Posterior cingulate gyrus (tissue), 11 donors: ENCODE data around the gene HIPK3.
"Not testable (repeated sequence)": the region's sequence is repeated elsewhere in the genome, so short reads cannot be mapped to it uniquely, and the experiment has no call there.

ENCODE experiments used
- DNase-seq, 10 donors: peaks; one replicate each; pipeline versions ENCODE4 v3.0.0 to v3.0.0-alpha.2; 2020 to 2021; ENCODE audit warnings: mixed read lengths in 3 of 10
- intact Hi-C: fragments of 100-400 bp; cut with DNase I; formaldehyde crosslinking; loops from one replicate; pipeline ENCODE4 v1.15.1; 2023

Gene HIPK3

GRCh38 chr11:33294224-33294623, 37.0 kb downstream of the HIPK3 start:
- DNase-seq, result no peak
- intact Hi-C loops, result no loop called here

GRCh38 chr11:33294797-33295196, 37.6 kb downstream of the HIPK3 start:
- intact Hi-C loops, result no loop called here
- DNase-seq, result no peak

- no peak for DNase-seq
- intact Hi-C loops, result no loop called here
These were observed 39.5 kb downstream of the HIPK3 start for GRCh38 chr11:33296695-33297094.

GRCh38 chr11:33303541-33303940, 46.4 kb downstream of the HIPK3 start:
- intact Hi-C loops, result no loop called here
- DNase-seq, result no peak

GRCh38 chr11:33306821-33307220, 49.6 kb downstream of the HIPK3 start:
- DNase-seq, result not testable (repeated sequence)

GRCh38 chr11:33307984-33308383, 50.8 kb downstream of the HIPK3 start:
- intact Hi-C loops, result no loop called here

More at GRCh38 chr11:33306821-33307220, 49.6 kb downstream of the HIPK3 start:
- intact Hi-C loops, result not testable (repeated sequence)

GRCh38 chr11:33309118-33309517, 51.9 kb downstream of the HIPK3 start:
- no peak for DNase-seq
- intact Hi-C loops, result no loop called here

More at GRCh38 chr11:33307984-33308383, 50.8 kb downstream of the HIPK3 start:
- no peak for DNase-seq

GRCh38 chr11:33310720-33311500, 53.7 kb downstream of the HIPK3 start:
- peak in 1 of 10 donors; percentile 29 for DNase-seq
- intact Hi-C loops, result no loop called here

- no peak for DNase-seq
- intact Hi-C loops, result no loop called here
These were observed 54.5 kb downstream of the HIPK3 start for GRCh38 chr11:33311680-33312079.

- no peak for DNase-seq
- intact Hi-C loops, result no loop called here
These were observed 58.6 kb downstream of the HIPK3 start for GRCh38 chr11:33315822-33316221.

- DNase-seq, result no peak
- intact Hi-C loops, result no loop called here
These were observed 60.5 kb downstream of the HIPK3 start for GRCh38 chr11:33317662-33318061.

GRCh38 chr11:33320016-33320813, 63.0 kb downstream of the HIPK3 start:
- intact Hi-C loops, result loop anchor here (10.0 kb wide), 1 partner anchor 355 kb away; no protein-coding TSS in a partner anchor
- no peak for DNase-seq

- DNase-seq, result no peak
- intact Hi-C loops, result loop anchor here (10.0 kb wide), 1 partner anchor 356 kb away; no protein-coding TSS in a partner anchor
These were observed 63.7 kb downstream of the HIPK3 start for GRCh38 chr11:33320814-33321330.

- intact Hi-C loops, result loop anchor here (10.0 kb wide), 1 partner anchor 357 kb away; no protein-coding TSS in a partner anchor
- DNase-seq, result no peak
These were observed 64.2 kb downstream of the HIPK3 start for GRCh38 chr11:33321422-33321821.

- intact Hi-C loops, result loop anchor here (10.0 kb wide), 1 partner anchor 359 kb away; no protein-coding TSS in a partner anchor
These were observed 66.2 kb downstream of the HIPK3 start for GRCh38 chr11:33323421-33323820.

GRCh38 chr11:33324302-33324985, 67.3 kb downstream of the HIPK3 start:
- intact Hi-C loops, result loop anchor here (10.0 kb wide), 1 partner anchor 360 kb away; no protein-coding TSS in a partner anchor
- DNase-seq, result no peak

More at GRCh38 chr11:33323421-33323820, 66.2 kb downstream of the HIPK3 start:
- peak in 1 of 10 donors; percentile 14 for DNase-seq

- DNase-seq, result no peak
- intact Hi-C loops, result loop anchor here (10.0 kb wide), 1 partner anchor 361 kb away; no protein-coding TSS in a partner anchor
These were observed 68.3 kb downstream of the HIPK3 start for GRCh38 chr11:33325451-33325850.

GRCh38 chr11:33329705-33330329, 72.6 kb downstream of the HIPK3 start:
- DNase-seq, result peak in 6 of 10 donors; percentile 15 to 87 (median 40)
- intact Hi-C loops, result loop anchor here (2.0 to 10.0 kb wide), 3 partner anchors 75 to 365 kb away; no protein-coding TSS in a partner anchor

- no peak for DNase-seq
- intact Hi-C loops, result no loop called here
These were observed 76.6 kb downstream of the HIPK3 start for GRCh38 chr11:33333816-33334215.

GRCh38 chr11:33334627-33335026, 77.4 kb downstream of the HIPK3 start:
- intact Hi-C loops, result no loop called here
- DNase-seq, result no peak
